Muscle layer of duodenum (tissue), 2 donors: ENCODE measurements around the gene XPR1.
"Not testable (repeated sequence)": the region's sequence is repeated elsewhere in the genome, so short reads cannot be mapped to it uniquely, and the experiment has no call there.

Source experiments
- H3K27ac ChIP-seq: one replicate; pipeline ENCODE4 v1.7.0; 2013; ENCODE audit warnings: mild to moderate bottlenecking, low read length
- H3K27me3 ChIP-seq: one replicate; pipeline ENCODE4 v1.7.0; 2013; ENCODE audit warnings: low read depth, mild to moderate bottlenecking, control low read depth, low read length
- H3K36me3 ChIP-seq, 2 donors: one replicate each; pipeline ENCODE4 v1.7.0; 2013; ENCODE audit warnings: low read length in 2 of 2, control low read depth in 1 of 2, mild to moderate bottlenecking in 1 of 2; ENCODE audit not compliant: insufficient read depth in 2 of 2, control insufficient read depth in 1 of 2
- H3K4me1 ChIP-seq, 2 donors: one replicate each; pipeline ENCODE4 v1.7.0; 2013; ENCODE audit warnings: low read length in 2 of 2, mild to moderate bottlenecking in 2 of 2, control low read depth in 1 of 2, moderate library complexity in 1 of 2; ENCODE audit not compliant: insufficient read depth in 2 of 2, control insufficient read depth in 1 of 2
- H3K4me3 ChIP-seq, 2 donors: one replicate each; pipeline ENCODE4 v1.7.0; 2013; ENCODE audit warnings: low read length in 2 of 2, low read depth in 1 of 2, mild to moderate bottlenecking in 1 of 2
- H3K9me3 ChIP-seq, 2 donors: one replicate each; pipeline ENCODE4 v1.7.0; 2013; ENCODE audit warnings: low read length in 2 of 2, control low read depth in 1 of 2, mild to moderate bottlenecking in 1 of 2; ENCODE audit not compliant: control insufficient read depth in 1 of 2
- donor health status: healthy.

The XPR1 gene

GRCh38 chr1:180646547-180646946, 14.7 kb downstream of the XPR1 start:
- Histone ChIP-seq H3K27me3 (no peaks in the 10 kb centered on the region), H3K27ac (no peak overlapping the region), H3K4me3 (no peak overlapping the region), H3K36me3 (no peaks in the 10 kb centered on the region), H3K9me3 (no peaks in the 10 kb centered on the region), H3K4me1 (peaks cover 0 to 15% of the 10 kb centered on the region in 2 donors)

- Histone ChIP-seq H3K4me1 (no peaks in the 10 kb centered on the region), H3K36me3 (no peaks in the 10 kb centered on the region), H3K4me3 (no peak overlapping the region), H3K27me3 (no peaks in the 10 kb centered on the region), H3K27ac (no peak overlapping the region), H3K9me3 (peaks cover 0 to 9% of the 10 kb centered on the region in 2 donors)
Observed at GRCh38 chr1:180652792-180653191, 21.0 kb downstream of the XPR1 start.

- H3K4me1 ChIP-seq = no peaks in the 10 kb centered on the region
- H3K36me3 ChIP-seq = peaks cover 0 to 5% of the 10 kb centered on the region in 2 donors
- peaks cover 4 to 19% of the 10 kb centered on the region in 2 donors for H3K9me3 ChIP-seq
- H3K27ac ChIP-seq = no peak overlapping the region
- no peaks in the 10 kb centered on the region for H3K27me3 ChIP-seq
- no peak overlapping the region for H3K4me3 ChIP-seq
Observed at GRCh38 chr1:180662709-180663108, 30.9 kb downstream of the XPR1 start.

GRCh38 chr1:180670681-180671080, 38.9 kb downstream of the XPR1 start:
- H3K36me3 ChIP-seq = peaks cover 0 to 3% of the 10 kb centered on the region in 2 donors
- no peak overlapping the region for H3K27ac ChIP-seq
- H3K27me3 ChIP-seq = no peaks in the 10 kb centered on the region
- H3K4me3 ChIP-seq = no peak overlapping the region
- H3K4me1 ChIP-seq = peaks cover 0 to 10% of the 10 kb centered on the region in 2 donors
- peaks cover 0 to 16% of the 10 kb centered on the region in 2 donors for H3K9me3 ChIP-seq

- Histone ChIP-seq H3K4me1 (peaks cover 0 to 10% of the 10 kb centered on the region in 2 donors), H3K4me3 (no peak overlapping the region), H3K36me3 (peaks cover 0 to 3% of the 10 kb centered on the region in 2 donors), H3K9me3 (peaks cover 0 to 13% of the 10 kb centered on the region in 2 donors), H3K27me3 (no peaks in the 10 kb centered on the region), H3K27ac (no peak overlapping the region)
Observed at GRCh38 chr1:180672105-180672504, 40.3 kb downstream of the XPR1 start.

GRCh38 chr1:180672505-180672904, 40.7 kb downstream of the XPR1 start:
- H3K4me3 ChIP-seq = no peak overlapping the region
- no peaks in the 10 kb centered on the region for H3K27me3 ChIP-seq
- no peak overlapping the region for H3K27ac ChIP-seq
- peaks cover 0 to 3% of the 10 kb centered on the region in 2 donors for H3K36me3 ChIP-seq
- peaks cover 0 to 13% of the 10 kb centered on the region in 2 donors for H3K9me3 ChIP-seq
- peaks cover 0 to 10% of the 10 kb centered on the region in 2 donors for H3K4me1 ChIP-seq

GRCh38 chr1:180674603-180675530, 43.0 kb downstream of the XPR1 start:
- no peaks in the 10 kb centered on the region for H3K27me3 ChIP-seq
- no peak overlapping the region for H3K4me3 ChIP-seq
- peaks cover 0 to 13% of the 10 kb centered on the region in 2 donors for H3K9me3 ChIP-seq
- no peak overlapping the region for H3K27ac ChIP-seq
- H3K36me3 ChIP-seq = no peaks in the 10 kb centered on the region
- H3K4me1 ChIP-seq = peaks cover 0 to 10% of the 10 kb centered on the region in 2 donors

GRCh38 chr1:180675586-180675985, 43.8 kb downstream of the XPR1 start:
- no peak overlapping the region for H3K4me3 ChIP-seq
- H3K4me1 ChIP-seq = peaks cover 0 to 10% of the 10 kb centered on the region in 2 donors
- no peaks in the 10 kb centered on the region for H3K27me3 ChIP-seq
- H3K9me3 ChIP-seq = peaks cover 0 to 12% of the 10 kb centered on the region in 2 donors
- no peak overlapping the region for H3K27ac ChIP-seq
- no peaks in the 10 kb centered on the region for H3K36me3 ChIP-seq

- no peaks in the 10 kb centered on the region for H3K4me1 ChIP-seq
- no peaks in the 10 kb centered on the region for H3K9me3 ChIP-seq
- H3K36me3 ChIP-seq = no peaks in the 10 kb centered on the region
- no peak overlapping the region for H3K4me3 ChIP-seq
- H3K27ac ChIP-seq = no peak overlapping the region
- H3K27me3 ChIP-seq = no peaks in the 10 kb centered on the region
Observed at GRCh38 chr1:180680558-180681144, 48.8 kb downstream of the XPR1 start.

GRCh38 chr1:180683117-180683516, 51.3 kb downstream of the XPR1 start:
- H3K9me3 ChIP-seq, H3K4me1 ChIP-seq, H3K36me3 ChIP-seq, H3K27me3 ChIP-seq, H3K27ac ChIP-seq, H3K4me3 ChIP-seq: not testable (repeated sequence)

GRCh38 chr1:180691322-180691913, 59.6 kb downstream of the XPR1 start:
- no peaks in the 10 kb centered on the region for H3K4me1 ChIP-seq
- no peaks in the 10 kb centered on the region for H3K9me3 ChIP-seq
- no peaks in the 10 kb centered on the region for H3K36me3 ChIP-seq
- no peaks in the 10 kb centered on the region for H3K27me3 ChIP-seq
- H3K27ac ChIP-seq = no peak overlapping the region
- no peak overlapping the region for H3K4me3 ChIP-seq
